ENCODE measurements around the gene GPC2. TPM values are rescaled to one million over a fixed set of nuclear protein-coding genes. Genes with fewer than 3 reads are reported as not detected.
A peak's percentile ranks its signal among the peaks of the same experiment; 100 is the strongest.
"Not testable (repeated sequence)": the region's sequence is repeated elsewhere in the genome, so short reads cannot be mapped to it uniquely, and the experiment has no call there.

The GPC2 gene
- total RNA-seq, 1 donor from 2014 or later, result 5.7 TPM

DNA sequence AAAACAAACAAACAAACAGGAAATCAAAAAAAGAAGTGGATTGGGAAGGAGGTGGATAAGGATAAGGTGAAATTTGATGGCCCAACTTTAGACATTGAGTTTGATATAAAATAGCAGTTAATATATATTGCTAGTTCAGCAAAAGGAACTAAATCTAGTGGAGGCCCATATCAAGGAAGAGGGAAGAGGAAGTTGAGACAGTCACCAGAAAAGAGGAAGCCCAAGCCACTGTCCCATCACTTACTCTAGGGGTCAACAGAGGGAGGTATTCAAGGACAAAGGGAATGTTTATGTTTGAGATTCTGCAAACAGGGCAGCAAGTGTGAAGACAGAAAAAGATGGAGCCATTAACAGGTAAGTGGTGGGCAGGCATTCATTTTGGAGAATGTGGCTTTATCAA is 24.8 kb downstream of the GPC2 start:
- DNase-seq, result no peak

DNA sequence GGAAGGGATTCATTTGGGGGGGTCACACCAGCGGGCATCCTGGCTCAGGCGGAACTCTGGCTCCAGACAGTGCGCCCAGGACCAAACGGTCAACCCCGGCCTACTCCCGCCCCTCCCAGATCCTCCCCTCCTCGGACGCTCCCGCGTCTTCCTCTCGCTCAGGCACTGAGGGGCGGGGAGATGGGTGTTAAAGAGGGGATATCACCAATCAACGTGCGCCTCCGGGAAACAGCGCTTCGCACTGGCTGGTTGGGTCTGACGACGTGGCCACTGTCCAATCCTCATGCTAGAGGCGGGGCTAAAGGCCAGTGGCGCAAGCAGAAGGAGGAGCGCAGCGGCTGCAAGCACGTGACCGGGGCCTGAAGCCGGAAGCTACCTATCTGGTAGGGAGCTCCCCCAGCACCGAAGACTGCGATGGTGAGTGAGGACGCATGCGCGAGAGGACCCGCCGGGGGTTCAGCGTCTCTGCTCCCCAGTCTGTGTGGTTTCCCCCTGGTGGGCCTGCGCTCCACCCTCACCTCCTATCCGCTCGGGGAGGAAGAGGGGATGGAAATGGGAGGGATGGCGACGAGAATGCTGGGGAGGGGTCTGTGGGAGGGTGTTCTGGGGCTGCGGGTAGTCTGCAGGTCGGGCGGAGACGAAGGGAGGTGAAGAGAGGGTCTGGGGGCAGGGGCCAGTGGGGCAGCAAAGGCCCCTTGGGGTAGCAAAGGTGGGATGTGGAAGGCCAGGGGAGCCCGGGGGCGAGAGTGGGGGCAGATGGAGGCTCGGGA is 28.4 kb downstream of the GPC2 start, which contains the start of gene LAMTOR4:
LAMTOR4 (plus strand) TSS at position 360 of the 770 bp plus-strand sequence; CDS start at position 415, 55 bp downstream.
- peak; percentile 99 for DNase-seq

DNA sequence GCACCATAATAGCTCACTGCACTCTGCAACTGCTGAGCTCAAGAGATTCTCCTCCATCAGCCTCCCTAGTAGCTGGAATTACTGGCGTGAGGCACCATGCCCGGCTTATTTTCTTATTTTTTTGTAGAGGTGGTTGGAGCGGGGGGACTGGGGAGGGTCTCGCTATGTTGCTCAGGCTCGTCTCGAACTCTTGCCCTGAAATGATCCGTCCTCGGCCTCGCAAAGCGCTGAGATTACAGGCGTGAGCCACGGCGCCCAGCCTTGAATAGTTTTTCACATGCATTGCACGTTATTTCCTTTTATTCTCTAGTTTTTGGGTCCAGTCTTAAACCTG is 29.0 kb downstream of the GPC2 start:
- no peak for DNase-seq

DNA sequence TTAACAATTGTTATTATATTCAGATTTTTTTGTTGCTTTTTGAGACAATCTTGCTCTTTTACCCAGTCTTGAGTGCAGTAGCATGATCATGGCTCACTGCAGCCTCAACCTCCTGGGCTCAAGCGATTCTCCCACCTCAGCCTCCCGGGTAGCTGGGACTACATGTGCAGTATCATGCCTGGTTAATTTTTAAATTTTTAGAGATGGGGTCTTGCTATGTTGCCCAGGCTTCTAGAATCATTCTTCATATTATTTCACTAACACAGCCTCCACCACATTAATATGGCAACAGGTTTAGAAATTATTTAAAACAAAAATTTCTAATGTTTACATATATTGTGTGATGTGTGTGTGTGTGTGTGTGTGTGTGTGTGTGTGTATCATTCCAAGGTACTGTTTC is 29.9 kb downstream of the GPC2 start:
- no peak for DNase-seq

DNA sequence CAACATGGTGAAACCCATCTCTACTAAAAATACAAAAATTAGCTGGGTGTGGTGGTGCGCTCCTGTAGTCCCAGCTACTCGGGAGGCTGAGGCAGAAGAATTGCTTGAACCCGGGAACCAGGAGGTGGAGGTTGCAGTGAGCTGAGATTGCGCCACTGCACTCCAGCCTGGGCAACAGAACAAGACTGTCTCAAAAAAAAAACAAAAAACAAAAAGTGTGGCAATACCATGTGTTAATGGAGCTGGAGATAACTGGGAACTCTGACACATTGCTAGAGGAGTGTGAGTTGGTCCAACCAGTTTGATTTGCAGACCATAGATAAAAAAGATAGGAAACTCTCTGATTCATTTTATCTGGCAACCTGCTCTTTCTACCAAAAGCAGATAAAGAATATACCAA is 30.8 kb downstream of the GPC2 start:
- not testable (repeated sequence) for DNase-seq

DNA sequence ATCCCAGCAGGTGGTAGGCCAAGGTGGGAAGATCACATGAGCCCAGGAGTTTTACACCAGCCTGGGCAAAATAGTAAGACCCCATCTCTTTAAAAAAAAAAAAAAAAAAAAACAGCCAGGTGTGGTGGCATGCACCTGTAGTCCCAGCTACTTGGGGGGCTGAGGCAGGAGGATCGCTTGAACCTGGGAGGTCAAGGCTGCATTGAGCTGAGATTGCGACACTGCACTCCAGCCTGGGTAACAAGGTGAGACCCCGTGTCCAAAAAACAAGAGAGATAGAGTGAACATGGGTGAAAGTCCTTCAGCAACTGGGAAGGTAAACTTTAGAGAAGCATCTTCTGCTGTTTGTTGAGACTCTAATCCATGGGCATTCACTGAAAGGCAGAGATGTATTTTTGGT is 34.7 kb downstream of the GPC2 start:
- no peak for DNase-seq

DNA sequence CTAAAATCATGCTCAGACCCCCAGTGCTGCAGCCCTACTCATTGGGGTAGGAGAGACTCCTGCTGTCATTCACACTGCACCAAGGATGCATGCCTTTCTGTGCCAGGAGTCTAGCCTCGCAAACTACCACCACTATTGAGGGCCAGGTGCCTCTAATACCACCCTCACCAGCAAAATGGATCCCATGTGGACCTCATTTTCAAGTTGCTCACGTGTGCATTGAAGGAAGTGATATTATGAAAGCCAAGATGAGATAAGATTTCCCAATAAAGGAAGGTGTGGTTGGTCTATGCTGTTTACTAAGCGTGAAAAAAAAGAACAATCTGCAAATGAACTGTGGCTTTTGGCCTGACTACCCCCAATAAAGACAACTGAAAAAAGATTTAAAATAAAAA is 35.6 kb downstream of the GPC2 start:
- no peak for DNase-seq

DNA sequence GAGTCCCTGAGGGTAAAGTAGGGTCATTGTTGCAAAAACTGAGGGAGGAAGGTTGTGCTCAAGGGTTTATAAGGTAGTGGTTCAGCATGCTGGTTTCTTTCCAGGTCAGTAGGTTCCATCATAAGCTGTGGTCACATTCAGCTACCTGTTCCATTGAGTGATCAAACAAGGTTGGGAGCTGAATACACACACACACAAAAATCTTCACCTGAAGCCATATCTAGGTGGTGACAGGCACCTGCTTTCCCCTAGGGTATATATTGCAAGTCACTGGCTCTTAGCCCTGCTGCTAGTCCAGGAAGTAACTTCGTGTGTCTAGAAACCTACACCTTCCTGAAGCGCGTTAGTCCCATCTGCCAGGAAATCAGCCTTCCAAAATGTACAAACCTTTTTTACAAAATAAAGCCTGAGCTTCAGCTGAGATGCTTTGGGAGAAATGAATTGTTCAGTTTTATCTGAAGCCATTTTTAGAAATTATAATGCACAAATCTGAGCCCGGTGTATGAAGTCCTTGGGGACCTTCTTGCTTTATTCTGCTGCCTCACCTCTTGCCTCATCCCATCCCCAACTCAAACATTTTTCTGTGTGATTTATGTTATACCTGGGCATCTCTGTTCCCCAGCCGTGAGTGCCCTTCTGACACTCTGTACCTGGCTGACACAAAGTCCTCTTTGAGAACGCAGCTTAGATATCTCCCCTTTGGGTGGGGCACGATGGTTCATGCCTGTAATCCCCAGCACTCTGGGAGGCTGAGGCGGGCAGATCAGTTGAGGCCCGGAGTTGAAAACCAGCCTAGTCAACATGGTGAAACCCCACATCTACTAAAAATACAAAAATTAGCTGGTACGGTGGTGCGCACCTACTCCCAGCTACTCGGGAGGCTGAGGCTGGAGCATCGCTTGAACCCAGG is 39.1 kb downstream of the GPC2 start:
- no peak for DNase-seq

DNA sequence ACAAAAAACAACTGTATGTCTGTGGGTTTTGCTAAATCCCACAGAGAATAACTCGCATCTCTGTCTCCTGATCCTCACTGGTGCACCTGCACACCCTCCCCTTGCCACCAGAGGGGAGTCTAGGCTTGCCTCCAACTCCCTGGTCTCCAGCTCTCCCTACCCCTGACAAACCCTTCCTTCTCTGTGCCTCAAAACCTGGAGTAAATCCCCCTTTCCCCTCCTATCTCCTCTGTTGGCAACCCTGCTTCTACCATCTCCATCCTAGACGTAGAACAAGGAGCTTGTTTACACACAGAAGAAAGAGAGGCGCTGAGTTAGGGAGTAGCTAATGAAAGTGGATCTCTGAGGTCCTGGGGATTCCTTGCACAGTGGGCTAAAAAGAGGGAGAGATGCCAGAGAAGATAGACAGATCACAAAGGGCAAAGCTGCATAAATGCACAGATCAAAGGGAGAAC is 44.5 kb downstream of the GPC2 start:
- DNase-seq, result peak; percentile 75

DNA sequence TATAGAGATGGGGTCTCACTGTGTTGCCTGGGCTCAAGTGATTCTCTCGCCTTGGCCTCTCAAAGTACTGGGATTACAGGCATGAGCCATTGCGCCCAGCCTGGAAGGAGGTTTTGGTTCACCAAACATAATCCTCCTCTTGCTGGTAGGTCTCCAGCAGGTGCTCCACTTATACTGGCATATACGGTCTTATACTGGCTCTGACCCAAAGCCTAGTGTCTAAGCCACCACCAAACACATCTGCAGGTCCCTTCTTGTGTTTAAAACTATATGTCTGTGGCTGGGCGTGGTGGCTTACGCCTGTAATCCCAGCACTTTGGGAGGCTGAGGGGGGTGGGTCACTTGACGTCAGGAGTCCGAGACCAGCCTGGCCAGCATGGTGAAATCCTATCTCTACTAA is 45.1 kb downstream of the GPC2 start:
- no peak for DNase-seq

DNA sequence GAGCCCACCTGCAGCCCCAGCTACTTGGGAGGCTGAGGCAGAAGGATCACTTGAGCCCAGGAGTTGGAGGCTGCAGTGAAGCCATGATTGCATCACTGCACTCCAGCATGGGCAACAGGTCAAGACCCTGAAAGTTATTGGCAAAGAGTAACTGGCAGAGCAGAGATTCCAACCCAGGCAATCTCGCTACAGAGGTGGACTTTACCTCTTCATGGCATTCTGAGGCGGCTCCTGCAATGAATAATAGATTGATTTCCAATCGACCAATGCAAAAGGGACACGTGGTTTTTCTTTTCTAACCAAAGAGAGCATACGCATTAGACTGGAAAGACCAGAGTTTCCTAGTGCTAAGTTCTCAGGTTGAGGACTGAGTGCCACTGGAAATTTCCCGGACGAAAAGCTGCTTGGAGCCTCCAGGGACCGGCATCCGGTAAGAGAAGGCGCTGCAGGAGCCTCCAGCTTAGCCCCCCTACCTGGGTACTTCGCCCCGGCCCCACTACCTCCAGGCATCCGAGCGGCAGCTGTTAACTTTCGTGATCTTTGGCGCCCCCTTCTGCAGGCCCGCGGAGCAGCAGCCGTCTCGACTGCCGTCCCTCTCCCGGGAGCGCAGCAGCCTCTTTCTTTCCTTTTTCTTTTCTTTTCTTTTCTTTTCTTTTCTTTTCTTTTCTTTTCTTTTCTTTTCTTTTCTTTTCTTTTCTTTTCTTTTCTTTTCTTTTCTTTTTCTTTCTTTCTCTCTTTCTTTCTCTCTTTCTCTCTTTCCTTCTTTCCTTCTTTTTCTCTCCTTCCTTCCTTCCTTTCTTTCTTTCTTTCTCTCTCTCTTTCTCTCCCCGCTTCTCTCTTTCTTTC is 46.4 kb downstream of the GPC2 start:
- peak; percentile 87 for DNase-seq

DNA sequence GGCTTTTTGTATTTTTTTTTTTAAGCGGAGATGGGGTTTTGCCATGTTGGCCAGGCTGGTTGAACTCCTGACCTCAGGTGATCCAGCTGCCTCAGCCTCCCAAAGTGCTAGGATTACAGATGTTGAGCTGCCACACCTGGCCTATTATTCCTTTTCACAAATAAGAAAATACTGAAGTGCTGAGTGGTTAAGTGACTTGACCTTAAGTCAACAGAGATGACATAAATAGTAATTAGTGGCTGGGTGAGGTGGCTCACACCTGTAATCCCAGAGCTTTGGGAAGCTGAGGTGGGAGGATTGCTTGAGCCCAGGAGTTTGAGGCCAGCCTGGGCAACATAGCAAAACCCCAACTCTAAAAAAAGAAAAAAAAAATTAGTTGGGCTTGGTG is 47.0 kb downstream of the GPC2 start:
- DNase-seq, result not testable (repeated sequence)

DNA sequence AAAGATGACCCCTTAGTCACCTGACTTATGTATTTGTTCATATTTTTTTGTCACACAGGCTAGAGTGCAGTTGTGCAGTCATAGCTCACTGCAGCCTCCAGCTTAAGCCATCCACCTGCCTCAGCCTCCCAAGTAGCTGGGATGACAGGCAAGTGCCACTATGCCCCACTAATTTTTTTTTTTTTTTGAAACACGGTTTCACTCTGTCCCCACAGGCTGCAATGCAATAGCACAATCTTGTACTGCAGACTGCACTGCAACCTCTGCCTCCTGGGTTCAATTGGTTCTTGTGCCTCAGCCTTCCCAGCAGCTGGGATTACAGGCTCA is 48.6 kb downstream of the GPC2 start:
- no peak for DNase-seq

DNA sequence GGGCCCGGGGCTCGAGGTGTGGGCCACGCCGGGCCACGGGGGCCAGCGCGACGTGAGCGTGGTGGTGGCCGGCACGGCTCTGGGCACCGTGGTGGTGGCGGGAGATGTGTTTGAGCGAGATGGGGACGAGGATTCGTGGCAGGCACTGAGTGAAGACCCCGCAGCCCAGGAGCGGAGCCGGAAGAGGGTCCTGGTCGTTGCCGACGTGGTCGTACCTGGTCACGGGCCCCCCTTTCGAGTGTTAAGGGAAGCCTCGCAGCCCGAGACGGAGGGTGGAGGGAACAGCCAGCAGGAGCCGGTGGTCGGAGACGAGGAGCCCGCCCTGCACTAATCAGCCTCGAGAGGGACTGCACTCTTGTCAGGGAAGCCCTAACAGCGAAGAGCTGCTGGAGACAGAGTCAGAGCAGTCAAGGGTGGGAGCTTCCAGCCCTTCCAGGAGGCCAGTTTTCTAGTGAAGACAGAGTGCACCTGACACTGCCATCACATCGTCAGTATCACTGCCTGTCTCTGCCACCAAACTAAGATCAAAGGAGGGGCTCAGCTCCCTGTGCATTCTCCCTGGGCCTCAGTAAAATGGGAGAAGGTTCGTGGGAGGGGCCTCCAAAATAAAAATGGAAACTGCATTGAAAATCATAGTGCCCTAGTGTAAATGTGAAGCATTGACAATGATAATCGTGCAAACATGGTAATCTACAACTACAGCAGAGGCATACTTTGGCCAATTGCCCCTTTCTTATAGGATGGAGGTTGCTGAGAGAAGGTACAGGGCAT is 49.1 kb downstream of the GPC2 start:
- DNase-seq, result peak; percentile 41

DNA sequence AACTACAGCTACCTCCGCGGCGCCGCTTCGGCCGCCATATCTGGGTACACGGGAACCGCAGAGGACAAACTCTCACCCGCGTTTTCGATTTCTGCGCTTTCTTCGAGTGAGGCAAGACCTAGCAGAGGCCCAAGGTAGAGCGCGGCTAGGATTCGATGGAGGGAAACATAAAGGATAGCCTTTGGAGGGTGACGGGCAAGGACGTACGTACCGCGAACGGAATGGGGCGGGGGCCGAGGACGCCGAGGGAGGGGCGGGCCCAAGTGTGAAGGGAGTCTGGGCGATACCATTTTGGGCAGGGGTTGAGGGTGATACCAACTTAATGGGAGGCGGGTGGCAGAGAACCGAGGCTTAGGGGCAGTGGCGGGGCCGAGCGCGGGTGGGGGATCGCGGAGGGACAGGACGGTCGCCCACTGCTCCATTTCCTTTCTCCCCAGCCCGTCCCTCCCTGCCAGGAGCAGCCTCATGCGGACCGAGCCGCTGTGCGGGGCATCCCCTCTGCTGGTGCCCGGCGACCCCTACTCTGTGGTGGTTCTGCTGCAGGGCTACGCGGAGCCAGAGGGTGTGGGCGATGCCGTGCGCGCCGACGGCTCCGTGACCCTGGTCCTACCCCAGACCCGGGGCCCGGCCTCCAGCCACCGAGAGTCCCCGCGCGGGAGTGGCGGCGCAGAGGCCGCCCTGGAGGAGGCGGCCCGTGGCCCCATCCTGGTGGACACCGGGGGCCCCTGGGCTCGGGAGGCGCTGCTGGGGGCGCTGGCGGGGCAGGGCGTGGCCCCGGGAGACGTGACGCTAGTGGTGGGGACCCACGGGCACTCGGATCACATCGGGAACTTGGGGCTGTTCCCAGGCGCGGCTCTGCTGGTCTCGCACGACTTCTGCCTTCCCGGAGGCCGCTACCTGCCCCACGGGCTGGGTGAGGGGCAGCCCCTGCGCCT is 50.0 kb downstream of the GPC2 start, which contains the start of gene MBLAC1:
MBLAC1 (plus strand) TSS at position 37 of the 935 bp plus-strand sequence; CDS start at position 466, 429 bp downstream.
- DNase-seq, result peak; percentile 98

DNA sequence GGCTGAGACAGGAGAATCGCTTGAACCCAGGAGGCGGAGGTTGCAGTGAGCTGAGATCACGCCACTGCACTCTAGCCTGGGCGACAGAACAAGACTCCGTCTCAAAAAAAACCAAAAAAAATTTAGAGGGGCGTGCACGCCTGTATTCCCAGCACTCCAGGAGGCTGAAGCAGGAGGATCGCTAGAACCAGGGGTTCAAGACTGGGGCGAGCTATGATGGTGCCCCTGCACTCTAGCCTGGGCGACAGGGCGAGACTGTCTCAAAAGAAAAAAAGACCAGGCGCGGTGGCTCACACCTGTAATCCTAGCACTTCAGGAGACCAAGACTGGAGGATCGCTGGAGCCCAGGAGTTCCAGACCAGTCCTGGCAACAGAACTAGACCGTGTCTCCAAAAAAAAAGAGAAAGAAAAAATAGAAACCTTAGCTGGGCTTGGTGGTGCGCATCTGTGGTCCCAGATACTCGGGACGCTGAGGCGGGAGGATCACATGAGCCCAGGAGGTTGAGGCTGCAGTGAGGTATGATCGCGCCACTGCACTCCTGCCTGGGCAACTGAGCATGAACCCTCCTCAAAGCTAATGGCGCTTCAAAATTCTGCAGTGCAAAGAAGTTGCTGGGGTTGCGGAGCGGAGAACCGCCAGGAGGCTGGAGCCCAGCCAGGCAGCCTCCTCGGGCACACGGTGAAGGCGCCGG is 50.8 kb downstream of the GPC2 start:
- no peak for DNase-seq

DNA sequence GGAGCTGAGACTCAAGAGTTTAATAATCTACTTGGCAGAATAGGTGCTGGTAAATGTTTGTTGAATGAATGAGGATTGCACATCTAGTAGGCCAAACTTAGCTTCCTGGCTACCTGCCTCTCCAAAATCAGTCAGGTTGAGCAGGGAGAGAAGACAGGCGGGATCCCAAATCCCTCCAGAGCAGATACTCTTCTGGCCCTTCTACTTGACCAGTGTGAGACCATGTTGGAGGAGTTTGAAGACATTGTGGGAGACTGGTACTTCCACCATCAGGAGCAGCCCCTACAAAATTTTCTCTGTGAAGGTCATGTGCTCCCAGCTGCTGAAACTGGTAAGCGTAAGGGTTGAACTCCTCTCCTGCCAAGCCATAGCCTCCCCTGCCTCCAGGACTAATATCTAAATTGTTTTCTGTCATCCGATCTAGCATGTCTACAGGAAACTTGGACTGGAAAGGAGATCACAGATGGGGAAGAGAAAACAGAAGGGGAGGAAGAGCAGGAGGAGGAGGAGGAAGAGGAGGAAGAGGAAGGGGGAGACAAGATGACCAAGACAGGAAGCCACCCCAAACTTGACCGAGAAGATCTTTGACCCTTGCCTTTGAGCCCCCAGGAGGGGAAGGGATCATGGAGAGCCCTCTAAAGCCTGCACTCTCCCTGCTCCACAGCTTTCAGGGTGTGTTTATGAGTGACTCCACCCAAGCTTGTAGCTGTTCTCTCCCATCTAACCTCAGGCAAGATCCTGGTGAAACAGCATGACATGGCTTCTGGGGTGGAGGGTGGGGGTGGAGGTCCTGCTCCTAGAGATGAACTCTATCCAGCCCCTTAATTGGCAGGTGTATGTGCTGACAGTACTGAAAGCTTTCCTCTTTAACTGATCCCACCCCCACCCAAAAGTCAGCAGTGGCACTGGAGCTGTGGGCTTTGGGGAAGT is 52.6 kb downstream of the GPC2 start:
- no peak for DNase-seq

DNA sequence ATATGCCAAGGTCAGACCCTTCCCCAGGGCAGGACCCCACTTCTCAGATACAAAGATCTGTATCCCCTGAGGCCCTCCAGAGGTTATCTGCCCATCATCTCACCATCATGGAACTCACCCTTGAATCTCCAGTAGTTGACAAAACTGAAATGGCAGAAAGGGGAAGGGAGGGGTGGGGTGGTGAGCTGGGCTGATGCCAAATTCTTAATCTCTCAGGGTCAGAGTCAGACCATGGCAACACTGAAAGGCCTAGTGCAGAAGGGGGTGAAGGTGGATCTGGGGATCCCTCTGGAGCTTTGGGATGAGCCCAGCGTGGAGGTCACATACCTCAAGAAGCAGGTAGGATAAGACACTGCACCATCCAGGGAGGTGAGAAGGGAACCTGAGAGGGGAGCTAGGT is 54.6 kb downstream of the GPC2 start:
- no peak for DNase-seq

DNA sequence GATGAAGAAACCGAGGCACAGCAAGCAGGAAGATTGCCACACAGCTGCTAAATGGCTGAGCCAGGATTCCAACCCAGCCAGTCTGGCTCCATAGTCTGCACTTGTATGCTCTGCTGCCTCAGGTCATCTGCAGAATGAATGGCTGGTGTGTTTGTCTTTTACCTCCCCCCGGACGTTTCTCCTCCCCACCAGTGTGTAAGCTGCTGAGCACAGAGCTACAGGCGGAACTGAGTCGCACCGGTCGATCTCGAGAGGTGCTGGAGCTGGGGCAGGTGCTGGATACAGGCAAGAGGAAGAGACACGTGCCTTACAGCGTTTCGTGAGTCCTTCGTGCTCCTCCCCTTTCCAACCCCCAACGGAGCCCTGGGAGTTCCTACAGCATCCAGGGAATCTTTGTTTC is 55.1 kb downstream of the GPC2 start:
- no peak for DNase-seq

Measured in tongue (tissue), 2 donors.